Loucy (cell line): ENCODE results near the gene DIP2A.

ENCODE experiments used
- H2AFZ ChIP-seq: fragments of 200-600 bp; sonication (generic); 2 replicates; pipeline ENCODE4 v1.6.0; 2016; ENCODE audit warnings: antibody characterized with exemption, mild to moderate bottlenecking, low read length, moderate library complexity
- H3F3A ChIP-seq: fragments of 200-600 bp; 2 replicates; pipeline ENCODE4 v1.6.0; 2016; ENCODE audit warnings: antibody characterized with exemption, low read depth, mild to moderate bottlenecking
- H3K27me3 ChIP-seq: fragments of 200-600 bp; sonication (generic); 2 replicates; pipeline ENCODE4 v1.6.1; 2014; ENCODE audit warnings: low read length, mild to moderate bottlenecking; ENCODE audit not compliant: insufficient read depth, poor library complexity, severe bottlenecking
- H3K36me3 ChIP-seq: fragments of 200-600 bp; sonication (generic); 2 replicates; pipeline ENCODE4 v1.6.1; 2016; ENCODE audit warnings: low read length; ENCODE audit not compliant: insufficient read depth
- H3K4me1 ChIP-seq: fragments of 200-600 bp; sonication (generic); 2 replicates; pipeline ENCODE4 v1.5.1; 2014; ENCODE audit warnings: low read length, mild to moderate bottlenecking; ENCODE audit not compliant: insufficient read depth, poor library complexity, severe bottlenecking
- H3K4me2 ChIP-seq: fragments of 200-600 bp; sonication (generic); 2 replicates; pipeline ENCODE4 v1.6.0; 2014; ENCODE audit warnings: antibody characterized with exemption, low read length, low read depth, mild to moderate bottlenecking; ENCODE audit not compliant: poor library complexity, severe bottlenecking
- H3K4me3 ChIP-seq: fragments of 200-600 bp; sonication (generic); 2 replicates; pipeline ENCODE4 v1.5.1; 2014; ENCODE audit warnings: low read length, mild to moderate bottlenecking, mixed read lengths; ENCODE audit not compliant: poor library complexity, severe bottlenecking
- H3K79me2 ChIP-seq: fragments of 200-600 bp; sonication (generic); 2 replicates; pipeline ENCODE4 v1.6.1; 2014; ENCODE audit warnings: low read length; ENCODE audit not compliant: insufficient read depth
- H3K9ac ChIP-seq: fragments of 200-600 bp; sonication (generic); 2 replicates; pipeline ENCODE4 v1.6.0; 2014; ENCODE audit warnings: mild to moderate bottlenecking, low read depth, low read length, moderate library complexity; ENCODE audit not compliant: poor library complexity, severe bottlenecking
- H3K9me2 ChIP-seq: fragments of 200-600 bp; sonication (generic); replicated peaks from 2 replicates; pipeline ENCODE4 v1.6.1; 2016; ENCODE audit warnings: low read depth, low read length, mixed read lengths
- H3K9me3 ChIP-seq: fragments of 200-600 bp; sonication (generic); 2 replicates; pipeline ENCODE4 v1.6.1; 2014; ENCODE audit warnings: mild to moderate bottlenecking, antibody characterized with exemption, low read length, low read depth; ENCODE audit not compliant: insufficient read depth
- H4K20me1 ChIP-seq: fragments of 200-600 bp; sonication (generic); 2 replicates; pipeline ENCODE4 v1.6.0; 2014; ENCODE audit warnings: antibody characterized with exemption, low read length, mild to moderate bottlenecking; ENCODE audit not compliant: insufficient read depth, poor library complexity, severe bottlenecking
- CTCF ChIP-seq: fragments of 200-600 bp; sonication (generic); conservative IDR thresholded peaks from 2 replicates; pipeline ENCODE4 v1.5.1; 2014; ENCODE audit warnings: mild to moderate bottlenecking, antibody characterized with exemption, low read length
- EZH2phosphoT487 ChIP-seq: fragments of 200-600 bp; IDR thresholded peaks from 2 replicates; pipeline ENCODE4 v1.6.1; 2018; ENCODE audit warnings: antibody characterized with exemption, mild to moderate bottlenecking, moderate library complexity, borderline replicate concordance

DIP2A gene

DNA sequence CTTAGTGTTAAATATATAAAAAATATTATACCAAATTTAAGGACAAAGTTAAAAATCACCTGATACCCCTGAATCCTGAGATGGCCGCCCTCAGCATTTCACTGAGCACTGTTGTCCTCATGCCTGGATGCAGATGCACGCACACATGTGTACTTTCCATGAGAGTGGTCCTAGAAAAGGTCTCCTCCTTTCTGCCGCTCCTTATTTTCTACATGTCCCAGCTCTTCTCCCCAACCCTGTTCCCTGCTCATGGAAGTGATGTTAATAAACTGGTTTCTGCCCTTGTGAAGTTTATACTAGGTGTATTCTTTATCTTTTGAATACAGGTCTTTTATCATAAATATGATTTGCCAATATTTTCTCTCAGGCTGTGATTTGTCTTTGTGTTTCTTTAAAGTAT is 32.9 kb downstream of the DIP2A start:
- Histone ChIP-seq H3K4me3 (no peak overlapping the region), H3K79me2 (no peaks in the 10 kb centered on the region), H2AFZ (no peak overlapping the region), H3K36me3 (peaks cover 36% of the 10 kb centered on the region; the same call in 1 of the 2 replicates), H3K9me2 (no peaks in the 10 kb centered on the region), H3F3A (no peaks in the 10 kb centered on the region), H3K4me2 (no peak overlapping the region), H3K27me3 (no peaks in the 10 kb centered on the region), H4K20me1 (no peaks in the 10 kb centered on the region), H3K9ac (no peak overlapping the region), H3K9me3 (no peaks in the 10 kb centered on the region), H3K4me1 (peaks cover 9% of the 10 kb centered on the region)
- TF ChIP-seq CTCF (no peak), EZH2phosphoT487 (no peak)

DNA sequence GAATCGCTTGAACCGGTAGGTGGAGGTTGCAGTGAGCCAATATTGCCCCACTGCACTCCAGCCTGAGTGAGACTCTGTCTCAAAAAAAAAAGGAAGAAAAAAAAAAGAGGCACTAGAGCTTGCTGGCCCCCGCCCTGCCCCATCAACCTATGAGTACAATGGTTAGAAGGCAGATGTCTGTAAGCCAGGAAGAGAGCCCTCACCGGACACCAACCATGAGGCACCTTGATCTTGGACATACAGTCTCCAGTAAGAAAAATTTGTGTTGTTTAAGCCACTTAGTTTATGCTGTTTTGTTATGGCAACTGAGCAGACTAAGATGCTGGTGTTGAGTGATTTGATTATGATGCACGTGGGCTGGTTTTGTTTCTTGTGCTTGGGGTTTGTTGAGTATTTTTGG is 34.2 kb downstream of the DIP2A start:
- Histone ChIP-seq H3K9me3 (no peaks in the 10 kb centered on the region), H3K79me2 (no peaks in the 10 kb centered on the region), H3K27me3 (no peaks in the 10 kb centered on the region), H3K36me3 (peaks cover 38% of the 10 kb centered on the region), H2AFZ (no peak overlapping the region), H3K9me2 (no peaks in the 10 kb centered on the region), H3K4me1 (peaks cover 9% of the 10 kb centered on the region), H3K4me3 (no peak overlapping the region), H4K20me1 (no peaks in the 10 kb centered on the region), H3K9ac (no peak overlapping the region), H3K4me2 (no peak overlapping the region), H3F3A (no peaks in the 10 kb centered on the region)
- TF ChIP-seq EZH2phosphoT487 (no peak), CTCF (no peak)

GRCh38 chr21:46493828-46494227 is 35.1 kb downstream of the DIP2A start:
- Histone ChIP-seq H3K4me2 (no peak overlapping the region), H2AFZ (no peak overlapping the region), H3F3A (no peaks in the 10 kb centered on the region), H4K20me1 (no peaks in the 10 kb centered on the region), H3K9me3 (no peaks in the 10 kb centered on the region), H3K9ac (no peak overlapping the region), H3K79me2 (no peaks in the 10 kb centered on the region), H3K27me3 (no peaks in the 10 kb centered on the region), H3K4me1 (peaks cover 9% of the 10 kb centered on the region), H3K36me3 (peaks cover 48% of the 10 kb centered on the region), H3K9me2 (no peaks in the 10 kb centered on the region), H3K4me3 (no peak overlapping the region)
- TF ChIP-seq EZH2phosphoT487 (no peak), CTCF (no peak)
